T-helper 1 cell treated with Interleukin-12 subunit alpha and Interleukin-12 subunit beta and Interleukin-4 antibody, amounts not matched to agents 30 μg/mL and 1 μg/mL, for 36 hours (primary cell): Measurements from ENCODE around the gene EPOP.

Experiments used
- H3K27ac Mint-ChIP-seq: one replicate; pipeline ENCODE4 v1.8.0; 2021; ENCODE audit warnings: mild to moderate bottlenecking, mixed read lengths
- H3K27me3 Mint-ChIP-seq: one replicate; pipeline ENCODE4 v1.8.0; 2021; ENCODE audit warnings: low read depth, mixed read lengths
- H3K36me3 Mint-ChIP-seq: one replicate; pipeline ENCODE4 v1.8.0; 2021; ENCODE audit warnings: low read depth, mixed read lengths
- H3K4me1 Mint-ChIP-seq: one replicate; pipeline ENCODE4 v1.8.0; 2021; ENCODE audit warnings: low read depth, mixed read lengths
- H3K4me3 Mint-ChIP-seq: one replicate; pipeline ENCODE4 v1.8.0; 2021; ENCODE audit warnings: mild to moderate bottlenecking, moderate library complexity, mixed read lengths
- H3K9me3 Mint-ChIP-seq: one replicate; pipeline ENCODE4 v1.8.0; 2021; ENCODE audit warnings: mixed read lengths

EPOP gene

GRCh38 chr17:38701504-38702165 lies 26.9 kb upstream of the EPOP start:
- H3K4me1 Mint-ChIP-seq: peaks cover 57% of the 10 kb centered on the region
- peaks cover 6% of the 10 kb centered on the region for H3K36me3 Mint-ChIP-seq
- peak overlapping the region; percentile 100 for H3K27ac Mint-ChIP-seq

GRCh38 chr17:38698760-38699159 lies 24.0 kb upstream of the EPOP start:
- Mint-ChIP-seq H3K27ac (peak overlapping the region; percentile 42), H3K4me3 (no peak overlapping the region), H3K36me3 (peaks cover 3% of the 10 kb centered on the region), H3K27me3 (no peaks in the 10 kb centered on the region), H3K4me1 (peaks cover 50% of the 10 kb centered on the region), H3K9me3 (no peaks in the 10 kb centered on the region)

More at GRCh38 chr17:38701504-38702165, 26.9 kb upstream of the EPOP start:
- Mint-ChIP-seq H3K9me3 (no peaks in the 10 kb centered on the region), H3K4me3 (peak overlapping the region; percentile 87), H3K27me3 (no peaks in the 10 kb centered on the region)

GRCh38 chr17:38697061-38697820 lies 22.5 kb upstream of the EPOP start:
- peak overlapping the region; percentile 80 for H3K27ac Mint-ChIP-seq
- peaks cover 3% of the 10 kb centered on the region for H3K36me3 Mint-ChIP-seq
- no peaks in the 10 kb centered on the region for H3K9me3 Mint-ChIP-seq
- peaks cover 45% of the 10 kb centered on the region for H3K4me1 Mint-ChIP-seq
- no peaks in the 10 kb centered on the region for H3K27me3 Mint-ChIP-seq
- H3K4me3 Mint-ChIP-seq: peak overlapping the region; percentile 8

- Mint-ChIP-seq H3K36me3 (no peaks in the 10 kb centered on the region), H3K4me1 (peaks cover 24% of the 10 kb centered on the region), H3K27ac (no peak overlapping the region)
Observed at GRCh38 chr17:38693700-38694329, 19.1 kb upstream of the EPOP start.

GRCh38 chr17:38691154-38691553 lies 16.4 kb upstream of the EPOP start:
- Mint-ChIP-seq H3K27ac (no peak overlapping the region), H3K4me3 (no peak overlapping the region), H3K9me3 (no peaks in the 10 kb centered on the region), H3K4me1 (peaks cover 7% of the 10 kb centered on the region), H3K27me3 (peaks cover 4% of the 10 kb centered on the region), H3K36me3 (no peaks in the 10 kb centered on the region)

More at GRCh38 chr17:38693700-38694329, 19.1 kb upstream of the EPOP start:
- Mint-ChIP-seq H3K9me3 (no peaks in the 10 kb centered on the region), H3K27me3 (no peaks in the 10 kb centered on the region), H3K4me3 (no peak overlapping the region)

GRCh38 chr17:38690386-38690785 lies 15.6 kb upstream of the EPOP start:
- H3K27me3 Mint-ChIP-seq: peaks cover 7% of the 10 kb centered on the region
- peaks cover 8% of the 10 kb centered on the region for H3K4me1 Mint-ChIP-seq
- H3K36me3 Mint-ChIP-seq: no peaks in the 10 kb centered on the region
- H3K4me3 Mint-ChIP-seq: no peak overlapping the region
- no peak overlapping the region for H3K27ac Mint-ChIP-seq
- no peaks in the 10 kb centered on the region for H3K9me3 Mint-ChIP-seq

GRCh38 chr17:38687286-38687685 lies 12.5 kb upstream of the EPOP start:
- Mint-ChIP-seq H3K27ac (no peak overlapping the region), H3K27me3 (peaks cover 7% of the 10 kb centered on the region)

GRCh38 chr17:38685491-38685890 lies 10.7 kb upstream of the EPOP start:
- peaks cover 7% of the 10 kb centered on the region for H3K27me3 Mint-ChIP-seq
- H3K27ac Mint-ChIP-seq: no peak overlapping the region
- no peak overlapping the region for H3K4me3 Mint-ChIP-seq
- peaks cover 2% of the 10 kb centered on the region for H3K4me1 Mint-ChIP-seq
- H3K9me3 Mint-ChIP-seq: no peaks in the 10 kb centered on the region
- H3K36me3 Mint-ChIP-seq: no peaks in the 10 kb centered on the region

More at GRCh38 chr17:38687286-38687685, 12.5 kb upstream of the EPOP start:
- no peak overlapping the region for H3K4me3 Mint-ChIP-seq
- no peaks in the 10 kb centered on the region for H3K9me3 Mint-ChIP-seq
- peaks cover 4% of the 10 kb centered on the region for H3K4me1 Mint-ChIP-seq
- no peaks in the 10 kb centered on the region for H3K36me3 Mint-ChIP-seq

- Mint-ChIP-seq H3K27ac (no peak overlapping the region), H3K27me3 (peaks cover 3% of the 10 kb centered on the region), H3K9me3 (no peaks in the 10 kb centered on the region), H3K36me3 (no peaks in the 10 kb centered on the region), H3K4me3 (no peak overlapping the region), H3K4me1 (peaks cover 11% of the 10 kb centered on the region)
Observed at GRCh38 chr17:38681096-38681495, 6.3 kb upstream of the EPOP start.

GRCh38 chr17:38677819-38678218 lies 3.1 kb upstream of the EPOP start:
- Mint-ChIP-seq H3K9me3 (no peaks in the 10 kb centered on the region), H3K27ac (no peak overlapping the region), H3K4me3 (no peak overlapping the region), H3K4me1 (peaks cover 20% of the 10 kb centered on the region), H3K27me3 (peaks cover 3% of the 10 kb centered on the region), H3K36me3 (no peaks in the 10 kb centered on the region)

GRCh38 chr17:38676706-38677504 lies 2.1 kb upstream of the EPOP start:
- no peaks in the 10 kb centered on the region for H3K9me3 Mint-ChIP-seq
- H3K4me3 Mint-ChIP-seq: peak overlapping the region; percentile 52
- H3K36me3 Mint-ChIP-seq: no peaks in the 10 kb centered on the region
- peaks cover 26% of the 10 kb centered on the region for H3K4me1 Mint-ChIP-seq
- H3K27me3 Mint-ChIP-seq: peaks cover 10% of the 10 kb centered on the region
- peak overlapping the region; percentile 72 for H3K27ac Mint-ChIP-seq

- H3K27ac Mint-ChIP-seq: no peak overlapping the region
- H3K4me1 Mint-ChIP-seq: peaks cover 29% of the 10 kb centered on the region
- H3K27me3 Mint-ChIP-seq: peaks cover 37% of the 10 kb centered on the region
- peak overlapping the region; percentile 40 for H3K4me3 Mint-ChIP-seq
- peaks cover 3% of the 10 kb centered on the region for H3K36me3 Mint-ChIP-seq
- H3K9me3 Mint-ChIP-seq: no peaks in the 10 kb centered on the region
Observed at GRCh38 chr17:38674014-38674748, 576 bp downstream of the EPOP start.

- Mint-ChIP-seq H3K4me1 (peaks cover 29% of the 10 kb centered on the region), H3K27me3 (peaks cover 43% of the 10 kb centered on the region), H3K4me3 (no peak overlapping the region), H3K9me3 (no peaks in the 10 kb centered on the region), H3K27ac (no peak overlapping the region), H3K36me3 (peaks cover 3% of the 10 kb centered on the region)
Observed at GRCh38 chr17:38673707-38674013, 1.1 kb downstream of the EPOP start.
